HG02938 (cell line): Measurements from ENCODE around the gene MDC1.

Experiments
- ATAC-seq: cut with Tn5 transposase; IDR thresholded peaks from one replicate; pipeline ENCODE4 v1.9.1; 2021; ENCODE audit warnings: mild to moderate bottlenecking, moderate library complexity; ENCODE audit not compliant: unreplicated experiment

The MDC1 gene

DNA sequence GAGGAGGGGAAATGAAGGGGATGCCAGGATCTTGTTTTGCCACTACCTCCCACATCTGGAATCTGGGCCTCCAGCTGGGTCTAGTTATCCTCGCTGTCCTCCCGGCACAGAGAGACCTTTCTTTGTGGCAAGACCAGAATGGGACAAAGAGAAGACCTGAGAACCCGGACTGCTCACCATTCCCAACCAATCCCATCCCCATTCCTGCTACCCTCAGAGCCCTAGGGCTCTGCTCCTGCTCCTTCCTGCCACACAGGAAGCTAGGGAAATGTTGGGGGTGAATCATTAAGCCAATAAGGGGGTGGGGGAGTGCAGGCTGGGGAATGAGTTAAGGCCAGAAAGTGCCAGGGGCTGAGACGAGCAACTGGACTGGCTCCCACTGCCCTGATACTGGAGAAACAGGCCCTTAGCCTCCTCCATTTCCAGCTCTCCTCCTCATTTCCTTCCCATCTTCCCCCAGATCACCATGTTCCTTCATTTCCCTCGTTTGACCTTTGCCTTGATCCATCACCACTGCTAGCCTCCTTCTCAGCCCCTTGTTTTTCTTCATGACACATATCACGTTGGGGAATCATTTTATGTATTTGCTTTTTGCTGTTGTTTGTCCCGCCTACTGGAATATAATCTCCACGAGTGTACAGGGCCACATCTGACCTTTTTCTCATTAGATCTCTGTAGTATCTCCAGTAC, 31.9 kb upstream of the MDC1 start:
- no peak for ATAC-seq

DNA sequence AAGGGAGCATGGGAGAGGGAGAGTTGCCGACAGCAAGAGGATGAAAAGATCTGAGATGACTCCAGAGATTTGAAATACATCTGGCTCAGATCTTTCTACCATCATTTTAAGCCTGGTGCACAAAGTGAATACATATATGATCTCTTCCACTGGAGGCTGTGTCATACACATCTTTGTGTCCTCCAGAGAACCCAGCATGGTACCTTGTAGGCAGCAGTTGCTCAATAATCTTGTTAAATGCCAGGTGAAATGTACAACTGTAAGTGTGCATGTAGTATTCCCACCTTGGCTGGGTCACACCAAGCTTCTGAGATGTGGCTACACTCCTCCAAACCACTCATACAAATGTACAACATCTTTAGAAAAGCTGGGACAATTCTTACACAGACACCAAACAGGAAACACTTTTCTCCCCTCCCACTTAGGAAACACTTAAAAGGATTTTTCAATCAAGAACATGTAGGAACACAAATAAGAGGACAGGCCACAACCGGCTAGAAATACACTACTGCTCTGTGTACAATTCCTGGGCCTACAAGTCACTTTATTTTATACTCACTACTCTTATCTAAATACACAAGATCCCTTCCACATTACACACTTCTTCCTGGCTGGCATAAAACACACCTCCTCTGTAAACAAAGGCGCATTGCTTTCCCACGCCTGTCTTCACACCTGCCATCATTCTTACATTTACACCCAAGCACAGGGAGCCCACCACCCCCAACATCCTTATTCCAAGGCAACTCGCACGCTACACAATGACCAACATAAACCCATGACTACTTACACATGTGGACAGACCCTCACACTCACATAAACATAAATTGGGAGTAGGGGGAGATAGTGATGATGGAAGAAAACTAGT, 31.1 kb upstream of the MDC1 start:
- no peak for ATAC-seq

DNA sequence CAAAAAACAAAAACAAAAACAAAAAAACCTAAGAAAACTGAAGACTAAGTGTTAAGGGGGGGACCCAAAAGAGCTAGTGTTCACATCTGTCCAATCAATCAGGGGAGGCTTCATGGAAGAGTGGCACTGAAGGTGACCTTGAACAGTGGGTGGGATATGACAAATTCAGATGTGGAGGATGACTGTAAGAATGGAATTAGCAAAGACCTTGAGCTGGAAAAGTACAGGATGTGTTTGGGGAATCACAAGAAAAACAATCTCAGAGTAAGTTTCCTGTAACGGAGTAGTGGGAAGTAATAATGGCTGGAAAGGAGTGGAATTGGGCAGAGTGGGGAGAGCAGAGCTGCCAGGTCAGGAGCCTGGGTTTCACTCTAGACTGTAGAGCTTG, 30.2 kb upstream of the MDC1 start:
- no peak for ATAC-seq

DNA sequence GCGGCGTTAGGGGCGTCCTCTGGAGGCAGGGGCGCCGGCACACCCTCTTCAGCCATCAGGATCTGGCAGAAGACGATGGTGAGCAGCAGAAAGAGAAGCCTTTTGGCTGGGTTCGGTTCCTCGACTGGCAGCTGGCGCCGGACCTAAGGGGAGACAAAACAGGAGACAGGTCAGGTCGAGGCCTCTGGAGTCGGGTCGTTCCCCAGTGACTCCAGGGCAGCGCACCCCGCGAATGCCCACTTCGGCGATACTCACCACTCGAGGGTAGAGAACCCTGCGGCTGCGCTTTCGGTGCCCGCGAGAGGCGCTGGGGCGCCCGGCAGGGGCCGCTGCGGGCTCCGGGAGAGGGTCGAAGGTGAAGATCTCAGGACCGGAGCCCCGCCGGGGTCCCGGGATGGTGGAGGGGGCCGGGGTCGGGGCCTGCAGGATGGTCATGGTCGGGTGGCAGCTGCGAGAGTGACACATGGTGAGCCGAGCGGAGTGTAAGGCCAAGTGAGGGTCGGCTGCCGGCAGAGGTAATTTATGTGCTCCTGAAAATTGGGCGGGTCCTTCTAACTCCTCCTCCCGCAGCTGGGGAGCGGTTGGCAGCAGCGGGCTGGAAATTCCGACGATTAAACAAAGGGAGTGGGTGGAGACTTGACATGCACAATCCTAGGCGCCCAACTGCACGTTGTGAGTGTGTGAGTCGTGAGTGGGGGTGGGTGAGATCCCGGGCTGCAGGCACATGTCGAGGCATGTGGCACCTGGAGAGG, 27.1 kb upstream of the MDC1 start, which contains the start of gene IER3:
Gene IER3 (minus strand): TSS at position 494 of the 752 bp plus-strand sequence. CDS start 29 bp downstream, at position 465.
- ATAC-seq, result no peak

DNA sequence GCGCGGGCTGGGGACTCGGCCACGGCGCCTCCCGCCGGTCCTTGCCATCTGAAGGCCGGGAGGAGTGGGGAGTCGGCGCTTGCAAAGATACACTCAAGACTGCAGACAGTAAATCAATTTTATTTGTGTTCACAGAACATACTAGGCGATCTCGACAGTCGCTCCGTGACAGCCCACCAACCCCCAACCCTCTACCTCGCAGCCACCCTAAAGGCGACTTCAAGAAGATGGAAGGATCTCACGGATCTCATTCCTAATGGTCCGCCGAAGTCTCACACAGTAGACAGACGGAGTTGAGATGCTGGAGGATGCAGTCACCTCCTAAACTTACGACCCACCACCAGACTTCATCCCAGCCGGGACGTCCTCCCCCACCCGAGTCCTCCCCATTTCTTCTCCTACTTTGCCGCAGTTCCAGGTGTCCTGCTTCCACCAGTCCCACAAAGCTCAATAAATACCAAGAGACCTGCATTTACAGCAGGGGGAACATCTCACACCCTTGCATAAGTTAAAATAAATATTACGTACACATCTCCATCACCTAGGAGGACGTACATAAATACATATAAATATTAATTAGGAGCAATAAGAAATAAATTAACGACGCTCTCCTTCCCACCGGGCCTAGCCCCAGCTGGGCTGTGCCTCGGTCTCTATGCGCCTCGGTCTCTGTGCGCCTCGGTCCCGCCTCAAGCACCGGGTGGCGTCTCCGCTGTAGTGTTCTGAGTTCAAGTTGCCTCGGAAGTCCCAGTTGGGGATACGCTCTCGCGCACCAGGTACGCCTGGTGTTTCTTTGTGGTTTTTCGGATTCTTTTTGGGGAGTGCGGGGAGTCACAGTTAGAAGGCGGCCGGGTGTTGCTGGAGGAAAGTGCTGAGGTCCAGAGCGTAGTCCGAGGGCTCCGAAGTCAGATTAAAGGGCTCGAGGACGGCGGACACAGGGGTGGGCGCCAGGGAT, 26.3 kb upstream of the MDC1 start:
- no peak for ATAC-seq

DNA sequence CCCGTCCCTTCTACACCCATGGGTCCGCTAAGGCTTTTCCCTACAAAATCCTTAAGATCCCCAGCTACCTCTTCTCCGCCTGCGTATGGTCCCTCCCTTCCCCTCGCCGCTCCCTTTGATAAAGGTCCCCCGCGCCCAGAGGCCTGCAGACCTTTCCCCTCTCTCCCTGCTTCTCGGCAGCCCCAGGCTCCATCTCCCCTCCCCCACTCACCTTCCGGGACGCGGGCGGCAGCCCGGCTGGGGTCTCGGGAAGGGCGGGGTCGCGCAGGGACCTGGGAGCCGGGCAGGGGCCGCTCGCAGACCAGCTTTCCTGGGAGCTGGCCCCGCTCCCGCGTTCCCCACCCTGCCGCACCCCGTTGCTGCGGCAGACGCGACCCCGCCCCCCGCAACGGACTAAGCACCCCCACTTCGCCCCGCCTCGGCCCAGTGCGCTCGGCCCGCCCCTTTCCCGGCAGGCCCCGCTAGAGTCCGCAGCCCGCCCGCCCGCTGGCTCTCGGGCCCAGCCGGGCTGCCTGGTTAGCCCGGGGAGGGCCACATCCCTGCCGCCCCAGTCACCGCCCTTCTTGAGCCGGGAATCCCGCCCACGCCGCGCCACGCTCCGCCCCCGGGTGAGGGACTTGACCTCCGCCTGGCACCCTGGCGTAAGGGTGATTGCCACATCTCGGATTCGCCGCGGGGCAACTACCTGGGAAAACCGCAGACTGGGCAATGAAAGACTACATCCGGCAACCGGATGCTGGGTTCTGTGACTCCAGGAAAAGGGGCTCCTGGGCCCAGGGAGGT, 25.4 kb upstream of the MDC1 start, which contains the start of gene FLOT1:
Gene FLOT1 (minus strand): TSS at position 372 of the 783 bp plus-strand sequence. CDS start 498 bp downstream, outside the sequence.
- no peak for ATAC-seq

DNA sequence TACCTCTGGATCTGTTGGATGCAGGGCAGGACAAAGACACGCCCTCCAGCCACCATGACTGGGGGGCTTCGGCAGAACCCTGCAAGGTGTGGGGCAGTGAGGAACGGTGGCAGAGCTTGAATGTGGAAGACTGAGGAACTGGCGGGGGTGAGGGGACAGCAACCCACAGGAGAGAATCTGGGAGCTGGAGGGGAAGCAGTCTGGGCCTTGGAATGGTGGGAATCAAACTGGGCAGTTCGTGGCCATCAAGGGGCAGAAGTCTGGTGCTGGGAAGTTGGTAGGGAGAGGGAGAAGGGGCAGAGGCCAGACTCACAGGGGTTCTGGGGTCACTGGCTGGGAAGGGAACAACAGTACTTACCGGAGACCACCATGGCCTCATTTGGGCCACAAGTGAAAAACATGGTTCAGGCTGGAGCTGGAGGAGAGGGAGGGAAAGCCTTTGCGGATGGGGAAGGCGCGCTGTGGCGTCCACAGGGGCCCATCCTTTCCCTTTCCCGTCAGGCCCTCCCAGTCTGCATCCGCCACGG, 24.8 kb upstream of the MDC1 start:
- ATAC-seq, result no peak

DNA sequence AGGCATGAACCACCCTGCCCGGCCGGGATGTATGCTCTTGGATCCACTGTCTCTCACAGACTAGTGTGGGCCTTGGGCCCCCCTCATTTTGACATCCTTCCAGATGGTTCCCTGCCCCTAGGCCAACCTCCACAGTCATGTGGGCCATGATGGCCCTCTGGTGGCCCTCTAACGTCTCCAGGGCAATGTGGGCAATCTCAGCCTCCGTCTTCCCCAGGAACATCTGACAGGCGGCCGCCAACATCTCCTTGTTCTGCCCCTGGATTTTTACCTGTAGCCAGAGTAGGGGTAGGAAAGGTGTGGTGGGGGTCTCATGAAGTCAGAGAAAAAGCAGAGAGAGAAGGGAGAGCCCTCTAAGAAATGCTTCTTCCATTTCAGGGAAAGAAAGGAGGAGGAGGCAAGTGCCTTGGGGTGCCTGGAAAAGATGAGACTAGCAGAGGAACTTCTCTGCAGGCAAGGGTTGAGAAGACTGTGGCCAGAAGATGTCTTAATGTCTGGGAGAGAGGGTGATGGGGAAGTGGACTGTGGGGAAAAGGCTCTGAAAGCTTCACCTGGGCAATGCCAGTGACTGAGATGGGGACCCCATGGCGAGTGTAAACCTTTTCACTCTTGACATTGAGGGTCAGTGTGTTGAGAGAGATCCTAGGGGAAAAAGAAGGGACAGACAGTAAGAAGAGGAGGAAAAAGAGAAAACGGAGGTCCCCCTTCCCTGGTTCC, 24.1 kb upstream of the MDC1 start:
- no peak for ATAC-seq

DNA sequence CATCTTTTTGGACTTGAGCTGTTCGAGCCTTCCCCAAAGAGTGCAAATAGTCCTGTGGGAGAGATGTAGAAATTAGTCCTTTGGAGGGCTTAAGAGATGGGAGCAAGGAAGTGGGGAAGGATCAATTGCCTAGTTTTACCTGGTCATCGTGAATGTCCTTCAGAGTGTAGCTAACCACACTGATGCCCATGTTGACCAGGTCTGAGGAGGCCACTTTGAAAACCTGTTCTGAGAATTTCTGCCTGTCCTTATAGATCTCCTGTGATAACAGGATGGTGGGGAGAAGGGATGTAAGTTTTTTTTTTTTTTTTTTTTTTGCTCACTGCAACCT, 23.4 kb upstream of the MDC1 start:
- ATAC-seq, result no peak

DNA sequence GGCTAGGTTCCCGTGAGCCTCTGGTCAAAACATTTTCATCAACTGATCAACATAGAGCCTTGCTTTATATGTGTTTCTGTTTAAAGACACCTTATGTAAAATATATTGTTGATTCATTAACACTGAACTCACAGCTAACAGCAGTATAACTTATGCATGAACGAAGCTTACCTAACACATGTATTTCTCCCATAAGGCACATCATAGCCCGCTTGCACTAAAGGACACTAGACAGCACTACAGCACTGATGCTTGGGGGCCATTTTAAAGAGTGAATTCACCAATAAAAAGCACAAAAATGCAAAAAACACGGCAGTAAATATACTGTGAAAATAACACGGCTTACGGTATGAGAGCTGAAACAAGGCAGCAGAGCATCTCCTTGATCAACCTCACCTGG, 21.5 kb upstream of the MDC1 start:
- ATAC-seq, result no peak

DNA sequence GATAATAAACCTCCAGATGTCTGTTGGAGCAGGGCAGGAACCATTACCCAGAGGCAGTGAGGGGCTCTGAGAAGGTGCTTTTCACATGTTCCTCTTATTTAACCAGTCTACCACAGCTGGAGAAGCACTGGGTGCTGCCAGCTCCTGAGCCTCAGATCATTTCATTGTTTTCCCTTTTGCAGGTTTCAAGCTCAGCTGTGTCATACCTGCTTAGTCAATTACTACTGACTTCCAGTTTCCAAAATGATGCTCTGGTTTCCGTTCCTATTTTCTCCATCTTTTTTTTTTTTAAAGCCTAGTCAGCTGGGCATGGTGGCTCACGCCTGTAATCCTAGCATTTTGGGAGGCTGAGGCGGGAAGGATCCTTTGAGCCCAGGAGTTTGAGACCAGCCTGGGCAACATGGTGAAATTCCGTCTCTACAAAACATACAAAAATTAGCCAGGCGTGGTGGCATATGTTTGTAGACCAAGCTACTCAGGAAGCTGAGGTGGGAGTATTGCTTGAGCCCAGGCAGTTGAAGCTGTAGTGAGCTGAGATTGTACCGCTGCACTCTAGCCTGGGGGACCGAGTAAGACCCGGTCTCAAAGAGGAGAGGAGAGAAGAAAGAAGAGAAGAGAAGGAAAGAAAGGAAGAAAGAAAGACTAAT, 18.7 kb upstream of the MDC1 start:
- ATAC-seq, result no peak

DNA sequence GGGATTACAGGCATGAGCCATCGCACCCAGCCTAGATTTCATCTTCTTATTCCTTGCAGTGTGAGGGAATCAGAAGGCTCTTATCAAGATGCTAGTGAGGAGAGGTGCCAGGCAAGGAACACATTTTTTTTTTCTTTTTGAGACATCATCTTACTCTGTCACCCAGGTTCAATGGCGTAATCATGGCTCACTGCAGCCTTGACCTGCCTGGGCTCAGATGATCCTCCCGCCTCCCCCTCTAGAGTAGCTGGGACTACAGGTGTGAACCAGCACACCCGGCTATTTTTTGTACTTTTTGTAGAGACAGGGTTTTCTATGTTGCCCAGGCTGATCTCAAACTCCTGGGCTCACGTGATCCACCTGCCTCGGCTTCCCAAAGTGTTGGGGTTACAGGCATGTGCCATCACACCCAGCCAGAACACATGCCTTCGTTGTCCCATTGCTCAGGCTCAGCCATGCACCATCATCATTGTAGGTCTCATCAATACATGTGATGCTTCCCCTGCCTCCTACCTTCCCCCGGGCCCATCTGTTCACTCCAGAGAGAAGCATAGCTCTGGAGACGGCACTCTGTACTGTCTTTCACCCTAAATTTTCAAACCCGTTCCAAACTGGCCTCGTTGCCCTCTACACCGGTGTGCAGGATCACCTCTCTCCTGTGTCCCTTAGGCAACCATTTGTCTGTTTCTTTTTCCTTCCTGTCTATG, 15.3 kb upstream of the MDC1 start:
- no peak for ATAC-seq

DNA sequence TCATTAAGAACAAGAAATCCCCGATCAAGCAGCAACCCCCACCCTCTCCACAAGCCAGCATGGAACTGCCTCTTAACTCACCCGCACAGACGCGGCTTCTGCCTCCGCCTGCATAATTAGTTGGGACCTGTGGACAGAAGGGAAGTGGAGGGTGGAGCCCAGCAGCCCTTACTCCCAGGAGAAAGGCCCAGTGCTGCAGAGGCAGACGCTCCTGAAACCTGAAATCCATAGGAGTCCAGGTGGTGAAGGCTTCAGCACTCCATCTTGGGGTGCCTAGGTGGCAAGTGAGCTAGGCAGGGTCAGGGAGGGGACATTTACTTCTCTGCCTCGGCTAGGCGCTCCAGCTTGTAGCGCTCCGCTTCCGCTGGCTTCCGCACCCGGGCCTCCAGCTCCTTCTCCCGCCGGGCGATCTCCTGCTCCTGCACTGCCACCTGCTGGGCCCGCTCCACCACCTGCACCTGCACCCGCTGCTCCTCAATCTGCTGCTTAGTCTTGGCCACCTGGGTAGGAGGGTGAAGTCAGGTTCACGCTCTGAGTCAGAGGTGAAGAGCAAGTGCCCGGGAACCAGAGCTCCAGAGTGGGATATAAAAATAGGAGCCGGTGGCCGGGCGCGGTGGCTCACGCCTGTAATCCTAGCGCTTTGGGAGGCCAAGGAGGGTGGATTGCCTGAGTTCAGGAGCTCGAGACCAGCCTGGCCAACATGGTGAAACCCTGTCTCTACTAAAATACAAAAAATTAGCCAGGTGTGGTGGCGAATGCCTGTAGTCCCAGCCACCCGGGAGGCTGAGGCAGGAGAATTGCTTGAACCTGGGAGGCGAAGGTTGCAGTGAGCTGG, 13.7 kb upstream of the MDC1 start:
- ATAC-seq, result no peak

DNA sequence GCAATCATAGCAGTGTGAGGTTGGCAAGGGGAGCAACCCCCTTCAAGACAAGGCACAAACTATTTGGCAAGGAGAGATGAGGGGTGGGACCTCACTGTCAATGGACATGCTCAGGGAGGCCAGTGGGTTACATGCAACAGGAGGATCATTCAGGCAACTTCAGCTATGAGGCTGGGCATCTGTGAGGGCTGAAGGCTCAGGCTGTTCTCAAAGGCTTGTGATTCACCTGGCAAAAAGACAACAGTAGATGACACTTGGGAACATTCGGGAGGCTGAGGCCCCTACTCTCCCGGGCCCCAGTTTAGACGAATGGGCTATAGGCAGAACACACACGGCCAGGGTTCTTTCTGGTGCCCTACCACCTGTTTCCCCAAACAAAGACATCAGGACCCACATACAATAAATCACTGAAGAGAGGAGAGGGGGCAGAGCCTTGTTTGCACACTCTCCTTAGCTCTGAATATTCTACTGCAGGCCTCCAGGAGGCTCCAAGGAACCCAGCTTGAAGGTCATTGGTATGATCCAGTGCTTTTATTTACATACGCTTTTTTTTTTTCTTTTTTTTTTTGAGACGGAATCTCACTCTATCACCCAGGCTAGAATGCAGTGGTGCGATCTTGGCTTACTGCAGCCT, 11.0 kb upstream of the MDC1 start:
- no peak for ATAC-seq

DNA sequence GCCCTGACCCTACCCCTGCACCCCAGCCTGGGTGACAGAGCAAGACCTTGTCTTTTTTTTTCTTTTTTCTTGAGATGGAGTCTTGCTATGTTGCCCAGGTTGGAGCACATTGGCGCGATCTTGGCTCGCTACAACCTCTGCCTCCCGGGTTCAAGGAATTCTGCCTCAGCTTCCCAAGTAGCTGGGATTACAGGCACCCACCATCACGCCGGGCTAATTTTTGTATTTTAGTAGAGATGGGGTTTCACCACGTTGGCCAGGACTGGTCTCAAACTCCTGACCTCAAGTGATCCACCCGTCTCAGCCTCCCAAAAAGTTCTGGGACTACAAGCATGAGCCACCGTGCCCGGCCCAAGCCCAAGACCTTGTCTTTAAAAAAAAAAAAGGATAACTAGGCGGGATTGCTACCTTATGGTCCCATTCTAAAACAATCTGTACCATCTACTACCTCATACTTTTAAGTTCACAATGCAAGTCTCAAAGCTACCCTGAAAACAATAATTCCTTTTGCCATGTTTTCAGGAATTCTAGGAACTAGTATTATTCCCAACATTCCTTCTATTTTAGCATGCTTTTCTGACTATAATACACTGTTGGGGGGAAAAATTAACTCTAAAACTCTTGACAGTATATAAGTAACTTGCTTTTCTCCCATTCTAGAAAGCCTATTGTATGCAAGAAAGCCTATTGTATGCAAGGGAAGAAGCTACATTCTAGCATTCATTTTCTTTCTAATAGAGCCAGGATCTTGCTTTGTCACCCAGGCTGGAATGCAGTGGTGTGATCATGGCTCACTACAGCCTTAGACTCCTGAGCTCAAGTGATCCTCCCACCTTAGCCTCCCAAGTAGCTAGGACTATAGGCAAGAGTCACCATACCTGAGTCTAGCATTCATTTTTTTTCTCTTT, 9.7 kb upstream of the MDC1 start:
- no peak for ATAC-seq
